Endodermal cell (in vitro differentiated cells): ENCODE results near the gene PHF5A. TPM values are rescaled to one million over a fixed set of nuclear protein-coding genes. Genes with fewer than 3 reads are reported as not detected.
A peak's percentile ranks its signal among the peaks of the same experiment; 100 is the strongest.

Source experiments
- DNase-seq: peaks from one replicate; pipeline ENCODE4 v3.0.0-alpha.2; 2017
- H3K27ac ChIP-seq: 2 replicates; pipeline ENCODE4 v1.5.1; 2013; ENCODE audit warnings: mild to moderate bottlenecking, low read depth, low read length, moderate library complexity
- H3K27me3 ChIP-seq: 2 replicates; pipeline ENCODE4 v1.6.1; 2013; ENCODE audit warnings: mild to moderate bottlenecking, low read length, moderate library complexity; ENCODE audit not compliant: insufficient read depth, control insufficient read depth, poor library complexity, severe bottlenecking
- H3K36me3 ChIP-seq: 2 replicates; pipeline ENCODE4 v1.7.0; 2013; ENCODE audit warnings: mild to moderate bottlenecking, low read length, moderate library complexity; ENCODE audit not compliant: control insufficient read depth, insufficient read depth
- H3K4me1 ChIP-seq: one replicate; pipeline ENCODE4 v1.7.0; 2013; ENCODE audit warnings: low read length; ENCODE audit not compliant: control insufficient read depth, insufficient read depth
- H3K4me3 ChIP-seq: 2 replicates; pipeline ENCODE4 v1.5.1; 2013; ENCODE audit warnings: mild to moderate bottlenecking, low read length, moderate library complexity
- H3K9ac ChIP-seq: 2 replicates; pipeline ENCODE4 v1.6.1; 2013; ENCODE audit warnings: mild to moderate bottlenecking, low read length, moderate library complexity; ENCODE audit not compliant: poor library complexity, severe bottlenecking; ENCODE audit errors: extremely low read depth
- H3K9me3 ChIP-seq: 2 replicates; pipeline ENCODE4 v1.6.1; 2013; ENCODE audit warnings: mild to moderate bottlenecking, low read length, moderate library complexity; ENCODE audit not compliant: control insufficient read depth
- H3K27ac Mint-ChIP-seq: 2 replicates; pipeline ENCODE4 v1.8.0; 2020; ENCODE audit warnings: mixed read lengths
- H3K27me3 Mint-ChIP-seq: 2 replicates; pipeline ENCODE4 v1.8.0; 2021; ENCODE audit warnings: mild to moderate bottlenecking, mixed read lengths; ENCODE audit not compliant: insufficient read depth
- H3K36me3 Mint-ChIP-seq: 2 replicates; pipeline ENCODE4 v1.8.0; 2020; ENCODE audit warnings: low read depth, mixed read lengths
- H3K4me1 Mint-ChIP-seq: 2 replicates; pipeline ENCODE4 v1.8.0; 2020; ENCODE audit warnings: mixed read lengths
- H3K4me3 Mint-ChIP-seq: 2 replicates; pipeline ENCODE4 v1.8.0; 2020; ENCODE audit warnings: mild to moderate bottlenecking, moderate library complexity, mixed read lengths
- H3K9me3 Mint-ChIP-seq: 2 replicates; pipeline ENCODE4 v1.8.0; 2020; ENCODE audit warnings: mild to moderate bottlenecking, mixed read lengths
- WGBS, 2 experiments: methylation state at CpG; one replicate each; pipeline versions ENCODE4 v1.1.5 to v1.1.7; 2013; ENCODE audit warnings: missing lambda C conversion rate in 2 of 2, mixed read lengths in 1 of 2; ENCODE audit not compliant: insufficient coverage in 1 of 2, insufficient read length in 1 of 2; 5-methylcytosine and 5-hydroxymethylcytosine counted together
- total RNA-seq, 2 donors: library from RNA; stranded (reverse); fragmentation: NEBNext Ultra II Directional in 1 of 2; extraction: Animal tissue kit (Norgen Biotek cat#: 25700) in 1 of 2; gene quantifications; 2 replicates in 1 of 2; 3 replicates in 1 of 2; pipeline ENCODE4 v1.2.1, GENCODE V29; 2021
- TF ChIP-seq, protein P1 (sequence below): fragments of 200-600 bp; sonication (generic); conservative IDR thresholded peaks from 2 replicates; pipeline ENCODE4 v1.5.0; 2021; ENCODE audit warnings: antibody characterized with exemption, mild to moderate bottlenecking

PHF5A gene
- total RNA-seq, 2 donors from 2014 or later = 71.0 to 80.8 TPM

DNA sequence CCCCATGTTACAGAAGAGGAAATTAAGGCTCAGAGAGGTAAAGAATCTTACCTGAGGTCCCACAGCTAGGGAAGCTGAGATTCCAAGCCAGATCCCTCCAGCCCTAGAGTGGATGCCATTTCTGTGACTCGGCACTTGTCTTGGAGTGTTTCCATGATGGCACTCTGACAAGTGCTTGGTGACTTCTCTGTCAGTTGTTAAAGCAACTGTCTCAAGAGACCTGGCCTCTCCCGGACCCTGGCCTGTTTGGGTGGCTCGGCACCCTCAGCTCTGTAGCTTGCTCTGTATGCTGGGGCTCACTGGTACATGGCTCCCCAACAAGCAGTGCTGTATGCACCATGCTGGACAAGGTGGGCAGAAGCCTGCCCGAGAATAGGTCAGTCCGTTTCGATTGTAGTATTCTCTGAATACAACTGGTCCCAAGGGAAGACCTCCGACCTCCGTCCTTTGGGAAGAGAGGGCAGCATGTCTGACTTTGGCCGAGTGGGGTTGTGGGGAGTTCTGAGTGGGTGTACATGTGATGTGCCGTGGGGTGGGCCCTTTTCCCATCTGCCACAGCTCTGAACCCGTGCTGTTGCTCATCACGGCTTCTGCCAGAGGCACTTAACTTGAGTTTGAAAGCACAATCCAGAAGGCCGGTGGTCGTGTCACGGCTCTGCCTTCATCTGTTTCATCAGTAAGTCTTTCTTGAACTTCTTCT is 12.8 kb upstream of the PHF5A start:
- Mint-ChIP-seq H3K36me3 (no peaks in the 10 kb centered on the region), H3K27me3 (no peaks in the 10 kb centered on the region), H3K4me3 (no peak overlapping the region), H3K27ac (no peak overlapping the region), H3K9me3 (no peaks in the 10 kb centered on the region), H3K4me1 (no peaks in the 10 kb centered on the region)
- no peak for DNase-seq
- Histone ChIP-seq H3K9me3 (no peaks in the 10 kb centered on the region), H3K36me3 (no peaks in the 10 kb centered on the region), H3K9ac (no peak overlapping the region), H3K4me1 (no peaks in the 10 kb centered on the region), H3K27ac (no peak overlapping the region), H3K4me3 (no peak overlapping the region), H3K27me3 (no peaks in the 10 kb centered on the region)
- TF ChIP-seq, protein P1, sequence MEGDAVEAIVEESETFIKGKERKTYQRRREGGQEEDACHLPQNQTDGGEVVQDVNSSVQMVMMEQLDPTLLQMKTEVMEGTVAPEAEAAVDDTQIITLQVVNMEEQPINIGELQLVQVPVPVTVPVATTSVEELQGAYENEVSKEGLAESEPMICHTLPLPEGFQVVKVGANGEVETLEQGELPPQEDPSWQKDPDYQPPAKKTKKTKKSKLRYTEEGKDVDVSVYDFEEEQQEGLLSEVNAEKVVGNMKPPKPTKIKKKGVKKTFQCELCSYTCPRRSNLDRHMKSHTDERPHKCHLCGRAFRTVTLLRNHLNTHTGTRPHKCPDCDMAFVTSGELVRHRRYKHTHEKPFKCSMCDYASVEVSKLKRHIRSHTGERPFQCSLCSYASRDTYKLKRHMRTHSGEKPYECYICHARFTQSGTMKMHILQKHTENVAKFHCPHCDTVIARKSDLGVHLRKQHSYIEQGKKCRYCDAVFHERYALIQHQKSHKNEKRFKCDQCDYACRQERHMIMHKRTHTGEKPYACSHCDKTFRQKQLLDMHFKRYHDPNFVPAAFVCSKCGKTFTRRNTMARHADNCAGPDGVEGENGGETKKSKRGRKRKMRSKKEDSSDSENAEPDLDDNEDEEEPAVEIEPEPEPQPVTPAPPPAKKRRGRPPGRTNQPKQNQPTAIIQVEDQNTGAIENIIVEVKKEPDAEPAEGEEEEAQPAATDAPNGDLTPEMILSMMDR = no peak
- WGBS, 2 experiments = 90 to 97% methylated on average over 8 to 15 of the region's 15 CpGs

DNA sequence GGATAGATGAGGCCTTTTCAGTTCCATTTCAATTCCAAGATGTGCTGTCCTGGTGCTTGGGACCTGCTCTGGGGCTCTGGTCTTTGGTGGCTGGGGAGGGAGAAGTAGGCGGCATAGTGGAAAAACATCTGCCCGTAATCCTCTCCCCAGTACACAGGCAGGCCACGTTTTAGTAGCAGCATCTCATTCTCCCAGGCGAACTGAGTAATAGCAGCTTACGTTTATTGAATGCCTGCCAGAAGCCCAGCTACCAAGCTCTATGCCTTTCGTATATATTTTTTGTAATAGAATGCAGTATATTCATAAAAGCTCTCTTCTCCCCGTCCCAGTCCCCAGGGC is 11.9 kb upstream of the PHF5A start:
- Histone ChIP-seq H3K4me1 (no peaks in the 10 kb centered on the region), H3K9me3 (no peaks in the 10 kb centered on the region), H3K4me3 (no peak overlapping the region), H3K27ac (peak overlapping the region; percentile 81), H3K36me3 (no peaks in the 10 kb centered on the region), H3K27me3 (no peaks in the 10 kb centered on the region), H3K9ac (no peak overlapping the region)
- H3K9me3 Mint-ChIP-seq = no peaks in the 10 kb centered on the region
- H3K27me3 Mint-ChIP-seq = no peaks in the 10 kb centered on the region
- no peak overlapping the region for H3K27ac Mint-ChIP-seq
- H3K4me1 Mint-ChIP-seq = no peaks in the 10 kb centered on the region
- TF ChIP-seq, protein P1 = no peak
- DNase-seq = no peak
- H3K36me3 Mint-ChIP-seq = no peaks in the 10 kb centered on the region
- 83 to 89% methylated on average over 1 to 7 of the region's 7 CpGs for WGBS, 2 experiments
- H3K4me3 Mint-ChIP-seq = no peak overlapping the region

DNA sequence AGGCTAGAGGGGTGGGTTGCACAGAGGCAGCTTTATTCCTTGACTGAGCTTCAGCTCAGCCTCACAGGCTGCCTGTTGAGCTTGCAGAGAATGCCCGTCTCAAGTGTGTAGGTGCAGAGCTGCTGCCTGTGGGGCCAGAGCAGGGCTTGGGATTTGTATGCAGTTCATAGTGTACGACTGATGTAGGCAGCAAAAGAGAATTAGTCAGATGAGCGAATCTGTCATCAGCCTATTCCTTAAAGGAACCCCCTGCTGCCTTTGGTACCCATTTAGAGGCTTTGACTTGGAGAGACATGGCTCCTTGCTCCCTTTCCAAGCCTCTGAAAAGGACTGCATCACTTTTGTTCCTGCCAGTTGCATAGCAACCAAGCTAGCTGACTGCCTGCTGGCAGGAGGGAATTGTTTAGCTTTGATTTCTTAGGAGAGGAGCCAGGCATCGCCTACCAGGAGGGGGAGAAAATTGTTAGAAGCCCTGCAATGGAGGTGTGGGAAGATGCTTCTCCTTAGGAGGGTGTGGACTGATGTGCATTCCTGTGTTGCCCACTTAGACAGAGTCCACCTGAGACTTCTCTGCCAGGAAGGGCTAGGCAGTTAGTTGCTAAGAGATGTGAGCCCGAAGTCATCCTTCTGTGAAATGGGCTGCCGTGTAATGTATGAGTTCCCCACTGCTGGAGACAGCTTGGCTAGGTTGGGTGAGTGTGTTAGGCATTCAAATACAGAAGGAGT is 11.3 kb upstream of the PHF5A start:
- Mint-ChIP-seq H3K27me3 (no peaks in the 10 kb centered on the region), H3K4me1 (no peaks in the 10 kb centered on the region), H3K36me3 (no peaks in the 10 kb centered on the region), H3K9me3 (no peaks in the 10 kb centered on the region), H3K4me3 (no peak overlapping the region), H3K27ac (no peak overlapping the region)
- WGBS, 2 experiments = 73 to 76% methylated on average over 5 to 6 of the region's 6 CpGs
- Histone ChIP-seq H3K27ac (peak overlapping the region; percentile 81), H3K9ac (no peak overlapping the region), H3K36me3 (no peaks in the 10 kb centered on the region), H3K4me3 (no peak overlapping the region), H3K27me3 (no peaks in the 10 kb centered on the region), H3K4me1 (no peaks in the 10 kb centered on the region), H3K9me3 (no peaks in the 10 kb centered on the region)
- TF ChIP-seq, protein P1 = peak; percentile 22
- peak; percentile 70 for DNase-seq
